Epithelial cell of esophagus (primary cell): ENCODE measurements around the gene CCL13.

Experiments used
- DNase-seq: peaks from one replicate; pipeline ENCODE4 v3.0.0; 2010; ENCODE audit warnings: low read depth
- H3K4me3 ChIP-seq: 2 replicates; pipeline ENCODE4 v1.5.1; 2011; ENCODE audit warnings: mild to moderate bottlenecking, low read length, control low read depth
- TF ChIP-seq, protein P1 (sequence below): IDR thresholded peaks from 2 replicates; pipeline ENCODE4 v1.5.1; 2011; ENCODE audit warnings: low read depth, mild to moderate bottlenecking, low read length, control low read depth, inconsistent platforms; ENCODE audit not compliant: insufficient read depth; ENCODE audit errors: missing control alignments

CCL13 gene

DNA sequence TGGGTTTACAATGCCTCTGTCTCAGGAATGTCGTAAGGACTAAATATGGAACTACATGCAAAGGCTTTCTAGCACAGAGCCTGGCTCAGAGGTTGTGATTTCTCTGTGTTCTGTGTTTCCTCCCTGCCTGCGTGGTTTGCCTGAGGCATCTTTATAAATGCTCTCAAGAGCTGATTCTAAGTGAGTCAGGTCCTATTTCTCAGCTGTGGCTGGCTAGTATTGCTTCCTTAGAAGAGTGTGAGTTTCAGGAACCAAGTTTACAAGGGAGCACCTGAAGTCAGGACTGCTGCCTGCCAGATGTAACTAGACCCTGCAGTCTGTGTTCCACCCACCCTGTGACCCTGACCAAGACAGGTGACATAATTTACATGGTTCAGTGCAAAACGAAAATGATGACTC, 14.7 kb downstream of the CCL13 start:
- TF ChIP-seq, protein P1, sequence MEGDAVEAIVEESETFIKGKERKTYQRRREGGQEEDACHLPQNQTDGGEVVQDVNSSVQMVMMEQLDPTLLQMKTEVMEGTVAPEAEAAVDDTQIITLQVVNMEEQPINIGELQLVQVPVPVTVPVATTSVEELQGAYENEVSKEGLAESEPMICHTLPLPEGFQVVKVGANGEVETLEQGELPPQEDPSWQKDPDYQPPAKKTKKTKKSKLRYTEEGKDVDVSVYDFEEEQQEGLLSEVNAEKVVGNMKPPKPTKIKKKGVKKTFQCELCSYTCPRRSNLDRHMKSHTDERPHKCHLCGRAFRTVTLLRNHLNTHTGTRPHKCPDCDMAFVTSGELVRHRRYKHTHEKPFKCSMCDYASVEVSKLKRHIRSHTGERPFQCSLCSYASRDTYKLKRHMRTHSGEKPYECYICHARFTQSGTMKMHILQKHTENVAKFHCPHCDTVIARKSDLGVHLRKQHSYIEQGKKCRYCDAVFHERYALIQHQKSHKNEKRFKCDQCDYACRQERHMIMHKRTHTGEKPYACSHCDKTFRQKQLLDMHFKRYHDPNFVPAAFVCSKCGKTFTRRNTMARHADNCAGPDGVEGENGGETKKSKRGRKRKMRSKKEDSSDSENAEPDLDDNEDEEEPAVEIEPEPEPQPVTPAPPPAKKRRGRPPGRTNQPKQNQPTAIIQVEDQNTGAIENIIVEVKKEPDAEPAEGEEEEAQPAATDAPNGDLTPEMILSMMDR: no peak
- no peak overlapping the region for H3K4me3 ChIP-seq
- DNase-seq: peak; percentile 41

DNA sequence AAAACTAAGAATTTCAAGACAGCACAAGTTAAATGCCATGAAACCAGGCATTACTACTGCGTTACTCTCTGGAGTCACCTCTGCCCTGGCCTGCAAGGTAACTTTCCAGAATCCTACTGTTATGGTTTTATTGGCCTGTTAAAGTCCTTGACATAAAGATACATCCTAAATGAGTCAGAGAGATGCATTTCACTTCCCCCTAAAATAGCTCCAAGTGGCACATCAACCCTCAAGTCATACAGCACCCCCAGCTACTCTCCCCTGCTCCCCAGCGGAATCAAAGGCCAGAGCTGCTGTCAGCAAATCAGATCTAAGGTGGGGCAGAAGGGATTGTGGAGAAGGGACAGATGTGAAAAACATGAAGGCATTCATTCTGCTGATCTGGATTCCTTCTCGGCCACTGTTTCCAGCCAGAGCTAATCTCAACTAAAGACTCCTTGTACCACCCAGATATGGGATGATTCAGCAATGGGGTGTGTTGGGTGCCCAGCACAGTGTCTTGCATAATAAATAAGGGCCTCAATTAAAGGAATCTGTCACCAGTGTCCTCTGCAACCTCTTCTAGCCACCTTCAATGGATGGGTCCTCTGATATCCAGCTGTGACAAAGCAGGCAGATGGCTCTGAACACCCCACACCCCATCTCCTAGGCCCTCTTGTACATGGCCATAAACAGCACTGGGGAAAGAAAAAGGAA, 15.3 kb downstream of the CCL13 start:
- H3K4me3 ChIP-seq: no peak overlapping the region
- DNase-seq: no peak
- TF ChIP-seq, protein P1: no peak

DNA sequence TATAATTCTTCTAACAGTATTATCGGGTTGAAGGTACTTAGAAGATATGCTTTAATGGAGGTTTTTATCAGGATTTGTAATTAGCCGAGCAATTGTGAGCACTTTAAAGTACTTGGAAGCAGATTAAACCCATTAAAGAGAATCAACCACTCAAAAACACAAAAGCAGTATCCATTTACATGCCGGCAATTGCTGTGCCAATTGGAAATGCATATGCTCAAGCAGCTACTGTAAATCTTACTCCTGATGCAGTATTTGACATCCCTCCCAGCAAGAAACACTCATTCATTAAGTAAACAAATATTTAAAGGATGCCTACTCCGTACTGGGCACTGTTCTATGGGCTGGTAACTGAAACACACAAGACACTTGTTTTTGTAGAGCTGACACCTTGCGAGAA, 18.2 kb downstream of the CCL13 start:
- no peak overlapping the region for H3K4me3 ChIP-seq
- TF ChIP-seq, protein P1: no peak
- no peak for DNase-seq

DNA sequence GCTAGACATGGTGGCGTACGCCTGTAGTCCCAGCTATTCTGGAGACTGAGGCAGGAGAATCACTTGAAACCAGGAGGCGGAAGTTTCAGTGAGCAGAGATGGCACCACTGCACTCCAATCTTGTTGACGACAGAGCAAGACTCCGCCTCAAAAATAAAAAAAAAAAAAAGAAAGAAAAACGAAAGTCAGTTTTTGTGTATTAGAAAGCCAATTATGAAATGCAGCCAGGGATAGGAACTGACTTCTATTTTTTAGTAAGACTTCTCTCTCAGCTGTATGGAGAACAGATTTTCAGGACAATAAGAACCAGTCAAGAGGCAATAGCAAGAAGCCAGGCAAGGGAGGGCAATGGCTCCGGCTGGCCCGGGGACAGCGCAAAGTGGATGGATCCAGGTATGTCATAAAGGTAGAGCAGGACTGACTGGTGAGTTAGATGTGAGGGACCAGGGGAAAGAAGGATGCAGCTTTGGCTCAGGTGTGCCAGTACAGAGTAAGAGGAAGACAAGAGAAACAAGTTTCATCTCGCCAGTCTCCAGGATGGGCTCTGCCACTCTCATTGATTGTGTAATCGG, 19.2 kb downstream of the CCL13 start:
- TF ChIP-seq, protein P1: no peak
- no peak overlapping the region for H3K4me3 ChIP-seq
- DNase-seq: peak; percentile 7

DNA sequence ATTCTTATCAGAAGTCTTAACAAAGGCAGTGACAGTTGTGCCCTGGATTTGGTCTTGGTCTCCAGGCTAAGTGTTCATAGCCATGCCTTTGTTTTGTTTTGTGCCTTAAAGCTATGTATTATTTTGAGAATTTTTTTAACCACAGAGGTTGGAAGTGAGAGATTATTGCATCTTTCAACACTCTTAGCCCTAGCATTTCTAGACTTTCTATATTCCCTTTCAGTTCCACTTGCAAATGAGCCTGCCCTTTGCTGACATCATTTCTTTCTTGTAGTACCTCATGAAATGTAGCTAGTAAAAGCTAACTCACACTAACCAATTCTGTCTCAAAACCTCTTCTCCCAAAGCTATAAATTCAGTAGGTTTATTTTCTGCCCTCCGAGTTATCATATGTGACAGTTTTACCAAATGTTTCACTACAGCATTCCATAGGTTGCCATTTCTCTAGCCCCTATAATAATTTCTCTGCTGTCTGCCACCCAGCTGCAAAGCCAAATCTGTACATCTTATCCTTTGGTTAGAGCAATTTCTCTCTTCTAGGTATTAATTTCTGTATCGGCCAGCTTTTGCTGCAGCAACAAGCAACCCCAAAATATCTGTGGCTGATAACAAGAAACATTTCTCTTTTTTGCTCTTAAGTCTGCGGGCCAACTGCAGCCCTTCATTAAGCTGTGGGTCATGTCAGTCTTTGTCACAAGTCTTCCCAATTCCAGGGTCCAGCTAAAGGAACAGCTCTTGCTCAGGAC, 21.0 kb downstream of the CCL13 start:
- no peak overlapping the region for H3K4me3 ChIP-seq
- no peak for DNase-seq
- TF ChIP-seq, protein P1: no peak

DNA sequence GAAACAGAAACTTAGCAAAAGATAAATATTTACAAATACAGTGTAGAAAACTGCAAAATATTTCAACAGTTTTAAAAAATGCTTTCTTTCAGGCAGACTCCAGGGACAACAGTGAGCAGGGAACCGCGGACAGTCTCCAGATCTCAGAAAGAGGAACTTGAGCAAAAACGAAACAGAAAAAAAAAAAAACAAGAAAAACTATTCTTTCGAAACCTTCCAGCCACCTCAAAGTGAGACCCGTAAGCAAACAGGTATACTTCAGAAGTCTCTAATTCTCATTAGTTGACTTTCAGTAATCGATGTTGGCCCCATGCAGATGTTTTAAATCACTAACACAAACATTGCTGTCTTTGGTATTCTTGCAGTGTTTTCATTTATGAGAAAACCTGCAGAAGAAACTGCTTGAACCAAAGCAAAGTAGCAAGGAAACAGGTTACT, 22.4 kb downstream of the CCL13 start:
- DNase-seq: no peak
- TF ChIP-seq, protein P1: no peak
- no peak overlapping the region for H3K4me3 ChIP-seq

DNA sequence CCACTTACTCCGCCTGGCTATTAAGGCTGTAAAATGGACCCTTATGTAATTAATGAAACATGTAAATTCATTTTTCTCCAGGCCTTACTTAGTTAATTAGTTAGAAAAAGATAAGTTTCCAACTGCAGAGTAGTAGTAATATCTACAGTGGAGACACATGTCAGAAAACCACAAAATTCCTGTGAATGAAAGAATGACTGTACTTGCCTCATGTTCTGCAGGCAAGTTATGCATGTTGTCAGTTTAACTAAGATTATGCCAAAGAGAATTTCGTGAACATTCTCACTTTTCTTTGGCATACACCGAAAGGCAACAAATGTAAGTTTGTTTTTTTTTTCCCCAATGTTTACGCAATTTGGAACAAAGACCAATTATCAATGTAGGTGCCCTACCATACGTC, 23.6 kb downstream of the CCL13 start:
- no peak for DNase-seq
- TF ChIP-seq, protein P1: no peak
- H3K4me3 ChIP-seq: no peak overlapping the region
